ENCODE results near the gene FAM47E. TPM values are rescaled to one million over a fixed set of nuclear protein-coding genes. Genes with fewer than 3 reads are reported as not detected.

FAM47E gene
- total and polyA plus RNA-seq, 2 of the 13 experiments (the other 11 are each of a cell fraction or from before 2014, with no cell fraction given), result 0.33 to 0.66 TPM

- TF ChIP-seq SOX13 (IDR thresholded peaks at IDR 0.05), result no peak
- TF ChIP-seq SOX13 (CRISPR knock-in tag; conservative IDR thresholded peaks at IDR 0.05 in 1 of 2, IDR thresholded peaks at IDR 0.05 in 1 of 2), result no peak
- TF ChIP-seq CEBPG (CRISPR knock-in tag; IDR thresholded peaks at IDR 0.05), result no peak
- TF ChIP-seq, protein P1, sequence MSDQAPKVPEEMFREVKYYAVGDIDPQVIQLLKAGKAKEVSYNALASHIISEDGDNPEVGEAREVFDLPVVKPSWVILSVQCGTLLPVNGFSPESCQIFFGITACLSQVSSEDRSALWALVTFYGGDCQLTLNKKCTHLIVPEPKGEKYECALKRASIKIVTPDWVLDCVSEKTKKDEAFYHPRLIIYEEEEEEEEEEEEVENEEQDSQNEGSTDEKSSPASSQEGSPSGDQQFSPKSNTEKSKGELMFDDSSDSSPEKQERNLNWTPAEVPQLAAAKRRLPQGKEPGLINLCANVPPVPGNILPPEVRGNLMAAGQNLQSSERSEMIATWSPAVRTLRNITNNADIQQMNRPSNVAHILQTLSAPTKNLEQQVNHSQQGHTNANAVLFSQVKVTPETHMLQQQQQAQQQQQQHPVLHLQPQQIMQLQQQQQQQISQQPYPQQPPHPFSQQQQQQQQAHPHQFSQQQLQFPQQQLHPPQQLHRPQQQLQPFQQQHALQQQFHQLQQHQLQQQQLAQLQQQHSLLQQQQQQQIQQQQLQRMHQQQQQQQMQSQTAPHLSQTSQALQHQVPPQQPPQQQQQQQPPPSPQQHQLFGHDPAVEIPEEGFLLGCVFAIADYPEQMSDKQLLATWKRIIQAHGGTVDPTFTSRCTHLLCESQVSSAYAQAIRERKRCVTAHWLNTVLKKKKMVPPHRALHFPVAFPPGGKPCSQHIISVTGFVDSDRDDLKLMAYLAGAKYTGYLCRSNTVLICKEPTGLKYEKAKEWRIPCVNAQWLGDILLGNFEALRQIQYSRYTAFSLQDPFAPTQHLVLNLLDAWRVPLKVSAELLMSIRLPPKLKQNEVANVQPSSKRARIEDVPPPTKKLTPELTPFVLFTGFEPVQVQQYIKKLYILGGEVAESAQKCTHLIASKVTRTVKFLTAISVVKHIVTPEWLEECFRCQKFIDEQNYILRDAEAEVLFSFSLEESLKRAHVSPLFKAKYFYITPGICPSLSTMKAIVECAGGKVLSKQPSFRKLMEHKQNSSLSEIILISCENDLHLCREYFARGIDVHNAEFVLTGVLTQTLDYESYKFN (CRISPR knock-in tag; conservative IDR thresholded peaks at IDR 0.05), result no peak
- TF ChIP-seq KLF12 (CRISPR knock-in tag; IDR thresholded peaks at IDR 0.05; ENCODE audit: borderline replicate concordance), result no peak
- TF ChIP-seq, protein P2, sequence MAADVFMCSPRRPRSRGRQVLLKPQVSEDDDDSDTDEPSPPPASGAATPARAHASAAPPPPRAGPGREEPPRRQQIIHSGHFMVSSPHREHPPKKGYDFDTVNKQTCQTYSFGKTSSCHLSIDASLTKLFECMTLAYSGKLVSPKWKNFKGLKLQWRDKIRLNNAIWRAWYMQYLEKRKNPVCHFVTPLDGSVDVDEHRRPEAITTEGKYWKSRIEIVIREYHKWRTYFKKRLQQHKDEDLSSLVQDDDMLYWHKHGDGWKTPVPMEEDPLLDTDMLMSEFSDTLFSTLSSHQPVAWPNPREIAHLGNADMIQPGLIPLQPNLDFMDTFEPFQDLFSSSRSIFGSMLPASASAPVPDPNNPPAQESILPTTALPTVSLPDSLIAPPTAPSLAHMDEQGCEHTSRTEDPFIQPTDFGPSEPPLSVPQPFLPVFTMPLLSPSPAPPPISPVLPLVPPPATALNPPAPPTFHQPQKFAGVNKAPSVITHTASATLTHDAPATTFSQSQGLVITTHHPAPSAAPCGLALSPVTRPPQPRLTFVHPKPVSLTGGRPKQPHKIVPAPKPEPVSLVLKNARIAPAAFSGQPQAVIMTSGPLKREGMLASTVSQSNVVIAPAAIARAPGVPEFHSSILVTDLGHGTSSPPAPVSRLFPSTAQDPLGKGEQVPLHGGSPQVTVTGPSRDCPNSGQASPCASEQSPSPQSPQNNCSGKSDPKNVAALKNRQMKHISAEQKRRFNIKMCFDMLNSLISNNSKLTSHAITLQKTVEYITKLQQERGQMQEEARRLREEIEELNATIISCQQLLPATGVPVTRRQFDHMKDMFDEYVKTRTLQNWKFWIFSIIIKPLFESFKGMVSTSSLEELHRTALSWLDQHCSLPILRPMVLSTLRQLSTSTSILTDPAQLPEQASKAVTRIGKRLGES (CRISPR knock-in tag; IDR thresholded peaks at IDR 0.05; ENCODE audit: borderline replicate concordance), result no peak
- TF ChIP-seq IKZF1 (IDR thresholded peaks at IDR 0.05), result no peak
- TF ChIP-seq ZNF780A (CRISPR knock-in tag; IDR thresholded peaks at IDR 0.05), result no peak
- TF ChIP-seq FOXK1 (CRISPR knock-in tag; IDR thresholded peaks at IDR 0.05; ENCODE audit: borderline replicate concordance, low read depth), result 0 out of 2 replicates have a peak, but pooled peaks have one; percentile 20
- TF ChIP-seq, protein P3, sequence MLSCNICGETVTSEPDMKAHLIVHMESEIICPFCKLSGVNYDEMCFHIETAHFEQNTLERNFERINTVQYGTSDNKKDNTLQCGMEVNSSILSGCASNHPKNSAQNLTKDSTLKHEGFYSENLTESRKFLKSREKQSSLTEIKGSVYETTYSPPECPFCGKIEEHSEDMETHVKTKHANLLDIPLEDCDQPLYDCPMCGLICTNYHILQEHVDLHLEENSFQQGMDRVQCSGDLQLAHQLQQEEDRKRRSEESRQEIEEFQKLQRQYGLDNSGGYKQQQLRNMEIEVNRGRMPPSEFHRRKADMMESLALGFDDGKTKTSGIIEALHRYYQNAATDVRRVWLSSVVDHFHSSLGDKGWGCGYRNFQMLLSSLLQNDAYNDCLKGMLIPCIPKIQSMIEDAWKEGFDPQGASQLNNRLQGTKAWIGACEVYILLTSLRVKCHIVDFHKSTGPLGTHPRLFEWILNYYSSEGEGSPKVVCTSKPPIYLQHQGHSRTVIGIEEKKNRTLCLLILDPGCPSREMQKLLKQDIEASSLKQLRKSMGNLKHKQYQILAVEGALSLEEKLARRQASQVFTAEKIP (CRISPR knock-in tag; IDR thresholded peaks at IDR 0.05; ENCODE audit: borderline replicate concordance), result no peak
- TF ChIP-seq SOX6 (IDR thresholded peaks at IDR 0.05), result no peak
- TF ChIP-seq SOX6 (CRISPR knock-in tag; IDR thresholded peaks at IDR 0.05), result 0 out of 2 replicates have a peak, but pooled peaks have one; percentile 17
- TF ChIP-seq TARDBP (CRISPR knock-in tag; IDR thresholded peaks at IDR 0.05), result no peak
- TF ChIP-seq, protein P4, sequence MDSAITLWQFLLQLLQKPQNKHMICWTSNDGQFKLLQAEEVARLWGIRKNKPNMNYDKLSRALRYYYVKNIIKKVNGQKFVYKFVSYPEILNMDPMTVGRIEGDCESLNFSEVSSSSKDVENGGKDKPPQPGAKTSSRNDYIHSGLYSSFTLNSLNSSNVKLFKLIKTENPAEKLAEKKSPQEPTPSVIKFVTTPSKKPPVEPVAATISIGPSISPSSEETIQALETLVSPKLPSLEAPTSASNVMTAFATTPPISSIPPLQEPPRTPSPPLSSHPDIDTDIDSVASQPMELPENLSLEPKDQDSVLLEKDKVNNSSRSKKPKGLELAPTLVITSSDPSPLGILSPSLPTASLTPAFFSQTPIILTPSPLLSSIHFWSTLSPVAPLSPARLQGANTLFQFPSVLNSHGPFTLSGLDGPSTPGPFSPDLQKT (CRISPR knock-in tag; IDR thresholded peaks at IDR 0.05; ENCODE audit: borderline replicate concordance), result no peak
- no peak for TF ChIP-seq SIX1 (CRISPR knock-in tag; IDR thresholded peaks at IDR 0.05; ENCODE audit: borderline replicate concordance)
- TF ChIP-seq RFX3 (CRISPR knock-in tag; IDR thresholded peaks at IDR 0.05), result no peak
- no peak for TF ChIP-seq KDM4B (CRISPR knock-in tag; IDR thresholded peaks at IDR 0.05)
- no peak for TF ChIP-seq HCFC1 (IDR thresholded peaks at IDR 0.05; ENCODE audit: low read depth, low read length)
- TF ChIP-seq KDM5A (IDR thresholded peaks at IDR 0.05; ENCODE audit: borderline replicate concordance, low read length), result peak; percentile 12; the same call in 1 of the 2 replicates
- no peak for TF ChIP-seq ZNF343 (CRISPR knock-in tag; IDR thresholded peaks at IDR 0.05)
- TF ChIP-seq ARNT (IDR thresholded peaks at IDR 0.05), result no peak
- no peak for TF ChIP-seq ZNF225 (CRISPR knock-in tag; IDR thresholded peaks at IDR 0.05)
- TF ChIP-seq HNRNPUL1 (IDR thresholded peaks at IDR 0.05; ENCODE audit: low read depth, low read length), result no peak
These were observed 38.6 kb upstream of the FAM47E start (continued) for GRCh38 chr4:76212851-76213414.
